PC-9 (cell line): Measurements from ENCODE around the gene FNDC3B. TPM values are rescaled to one million over a fixed set of nuclear protein-coding genes. Genes with fewer than 3 reads are reported as not detected.

ENCODE experiments used
- BruUV-seq: library from RNA; stranded (reverse); fragments of 400-500 nt; replicated peaks from 2 replicates; lab custom pipeline; 2021; lab: Mats Ljungman, UMichigan
- CTCF ChIA-PET: fragments of 300-600 bp; sonication (Branson Sonifier 250); formaldehyde crosslinking; loops from one replicate; lab custom pipeline; 2022; ENCODE audit warnings: antibody characterized with exemption; lab: Charles Lee
- POLR2A ChIA-PET: fragments of 300-600 bp; sonication (Branson Sonifier 250); formaldehyde crosslinking; loops from one replicate; lab custom pipeline; 2022; ENCODE audit warnings: antibody characterized with exemption; ENCODE audit not compliant: unreplicated experiment; lab: Charles Lee
- DNase-seq, 2 experiments: peaks; one replicate each; pipeline versions ENCODE4 v3.0.0 to v3.0.0-alpha.2; 2015 to 2022; ENCODE audit warnings: mixed read lengths in 1 of 2
- H2AFZ ChIP-seq: fragments of 200-600 bp; sonication (generic); 2 replicates; pipeline ENCODE4 v1.8.1; 2017; ENCODE audit warnings: antibody characterized with exemption
- H3F3A ChIP-seq: fragments of 200-600 bp; sonication (generic); 2 replicates; pipeline ENCODE4 v1.8.1; 2017; ENCODE audit warnings: antibody characterized with exemption, mild to moderate bottlenecking, low read depth; ENCODE audit not compliant: insufficient read depth
- H3K27ac ChIP-seq: fragments of 200-600 bp; sonication (generic); 2 replicates; pipeline ENCODE4 v1.6.1; 2016; ENCODE audit warnings: mixed run types
- H3K27me3 ChIP-seq: fragments of 200-600 bp; sonication (generic); 2 replicates; pipeline ENCODE4 v1.6.1; 2016; ENCODE audit warnings: low read depth, mixed run types; ENCODE audit not compliant: insufficient read depth
- H3K36me3 ChIP-seq: fragments of 200-600 bp; sonication (generic); 2 replicates; pipeline ENCODE4 v1.6.1; 2016; ENCODE audit warnings: low read depth, mixed run types
- H3K4me1 ChIP-seq: fragments of 200-600 bp; sonication (generic); replicated peaks from 2 replicates; pipeline ENCODE4 v1.6.1; 2016; ENCODE audit warnings: mixed run types; ENCODE audit not compliant: insufficient read depth
- H3K4me2 ChIP-seq: fragments of 200-600 bp; sonication (generic); 2 replicates; pipeline ENCODE4 v1.6.1; 2017; ENCODE audit warnings: mixed run types
- H3K4me3 ChIP-seq: fragments of 200-600 bp; sonication (generic); 2 replicates; pipeline ENCODE4 v1.6.1; 2016; ENCODE audit warnings: mixed run types
- H3K79me2 ChIP-seq: fragments of 200-600 bp; sonication (generic); 2 replicates; pipeline ENCODE4 v1.6.1; 2017; ENCODE audit warnings: low read depth, mixed run types
- H3K9me2 ChIP-seq: fragments of 200-600 bp; sonication (generic); 2 replicates; pipeline ENCODE4 v1.8.1; 2017; ENCODE audit warnings: mild to moderate bottlenecking; ENCODE audit not compliant: insufficient read depth
- H3K9me3 ChIP-seq: fragments of 200-600 bp; sonication (generic); 2 replicates; pipeline ENCODE4 v1.8.1; 2016; ENCODE audit warnings: low read depth; ENCODE audit not compliant: insufficient read depth
- H4K20me1 ChIP-seq: fragments of 200-600 bp; sonication (generic); 2 replicates; pipeline ENCODE4 v1.8.1; 2017; ENCODE audit not compliant: insufficient read depth
- CTCF ChIP-seq: fragments of 200-600 bp; sonication (generic); conservative IDR thresholded peaks from 2 replicates; pipeline ENCODE4 v1.6.1; 2017; ENCODE audit warnings: mixed run types, antibody characterized with exemption, mild to moderate bottlenecking, moderate library complexity
- EZH2 ChIP-seq: fragments of 200-600 bp; sonication (generic); IDR thresholded peaks from 2 replicates; pipeline ENCODE4 v1.8.0; 2017; ENCODE audit warnings: antibody characterized with exemption, low read depth
- intact Hi-C: fragments of 100-400 bp; cut with micrococcal nuclease; formaldehyde crosslinking; loops from one replicate; pipeline ENCODE4 v1.10.0; 2022; ENCODE audit not compliant: unreplicated experiment
- total RNA-seq: library from RNA; stranded (reverse); gene quantifications from 2 replicates; pipeline ENCODE4 v1.2.3, GENCODE V29; 2021

Gene FNDC3B
- total RNA-seq, 1 experiment from 2014 or later: 106 TPM

GRCh38 chr3:172194702-172195406 lies 155.5 kb downstream of the FNDC3B start:
- Histone ChIP-seq H3K9me3 (no peaks in the 10 kb centered on the region), H3K4me1 (peaks cover 42% of the 10 kb centered on the region), H2AFZ (no peak overlapping the region), H3K27ac (peak overlapping the region; percentile 19), H3K36me3 (peaks cover 43% of the 10 kb centered on the region), H3K9me2 (no peaks in the 10 kb centered on the region), H4K20me1 (peaks cover 73% of the 10 kb centered on the region), H3K4me2 (no peak overlapping the region), H3K4me3 (no peak overlapping the region), H3K79me2 (peaks cover 90% of the 10 kb centered on the region), H3F3A (peaks cover 70% of the 10 kb centered on the region), H3K27me3 (no peaks in the 10 kb centered on the region)
- TF ChIP-seq CTCF (no peak), EZH2 (no peak)
- DNase-seq: peak in 1 of 2 experiments; percentile 55
- POLR2A ChIA-PET: no interaction called here
- BruUV-seq: no TSS peak
- intact Hi-C loops: no loop called here
- CTCF ChIA-PET: no interaction called here

- peaks cover 90% of the 10 kb centered on the region for H3K79me2 ChIP-seq
- BruUV-seq: no TSS peak
- TF ChIP-seq EZH2: no peak
- TF ChIP-seq CTCF: no peak
- peaks cover 43% of the 10 kb centered on the region for H3K36me3 ChIP-seq
- H3K27ac ChIP-seq: peak overlapping the region; percentile 19
- H3K4me2 ChIP-seq: no peak overlapping the region
- no peaks in the 10 kb centered on the region for H3K27me3 ChIP-seq
- peaks cover 37% of the 10 kb centered on the region for H3K4me1 ChIP-seq
- DNase-seq: no peak
- ChIA-PET CTCF (interaction anchor here (0.6 kb wide), 1 partner anchor 167 kb away, joined by 4 read pairs; no protein-coding TSS in a partner anchor), POLR2A (no interaction called here)
- intact Hi-C loops: no loop called here
- no peak overlapping the region for H2AFZ ChIP-seq
- H3K9me2 ChIP-seq: no peaks in the 10 kb centered on the region
- no peaks in the 10 kb centered on the region for H3K9me3 ChIP-seq
- H4K20me1 ChIP-seq: peaks cover 72% of the 10 kb centered on the region
- no peak overlapping the region for H3K4me3 ChIP-seq
- peaks cover 70% of the 10 kb centered on the region for H3F3A ChIP-seq
Measured at GRCh38 chr3:172195407-172195754, 156.0 kb downstream of the FNDC3B start.

- Histone ChIP-seq H3K27ac (no peak overlapping the region), H3K27me3 (no peaks in the 10 kb centered on the region), H3K79me2 (peaks cover 90% of the 10 kb centered on the region), H3K4me2 (no peak overlapping the region), H3K4me3 (no peak overlapping the region), H3F3A (peaks cover 72% of the 10 kb centered on the region), H3K36me3 (peaks cover 39% of the 10 kb centered on the region), H4K20me1 (peaks cover 60% of the 10 kb centered on the region), H3K4me1 (peaks cover 26% of the 10 kb centered on the region), H3K9me2 (no peaks in the 10 kb centered on the region), H2AFZ (no peak overlapping the region), H3K9me3 (no peaks in the 10 kb centered on the region)
- ChIA-PET CTCF (no interaction called here), POLR2A (no interaction called here)
- no TSS peak for BruUV-seq
- DNase-seq: no peak
- intact Hi-C loops: no loop called here
- TF ChIP-seq EZH2: no peak
- TF ChIP-seq CTCF: no peak
Measured at GRCh38 chr3:172197344-172197743, 158.0 kb downstream of the FNDC3B start.
